GM21717 (cell line): ENCODE data around the gene IGSF23.

Experiments
- ATAC-seq: cut with Tn5 transposase; IDR thresholded peaks from one replicate; pipeline ENCODE4 v1.9.1; 2021; ENCODE audit warnings: mild to moderate bottlenecking, moderate library complexity; ENCODE audit not compliant: unreplicated experiment

Gene IGSF23

GRCh38 chr19:44637390-44637764 lies 24.0 kb downstream of the IGSF23 start:
- ATAC-seq: no peak

- ATAC-seq: no peak
These were observed 27.2 kb downstream of the IGSF23 start for GRCh38 chr19:44640518-44640917.

GRCh38 chr19:44641501-44642265 lies 28.3 kb downstream of the IGSF23 start:
- no peak for ATAC-seq

- no peak for ATAC-seq
These were observed 29.0 kb downstream of the IGSF23 start for GRCh38 chr19:44642377-44642776.

GRCh38 chr19:44643605-44644401 lies 30.4 kb downstream of the IGSF23 start, which contains the start of gene PVR:
PVR (plus strand) TSS chr19:44643910; CDS start chr19:44644097, 187 bp downstream.
- ATAC-seq: no peak

- no peak for ATAC-seq
These were observed 31.1 kb downstream of the IGSF23 start for GRCh38 chr19:44644402-44645016.

- no peak for ATAC-seq
These were observed 32.2 kb downstream of the IGSF23 start for GRCh38 chr19:44645407-44646048.

- no peak for ATAC-seq
These were observed 32.7 kb downstream of the IGSF23 start for GRCh38 chr19:44646049-44646416.

- no peak for ATAC-seq
These were observed 33.8 kb downstream of the IGSF23 start for GRCh38 chr19:44647144-44647543.

- no peak for ATAC-seq
These were observed 35.4 kb downstream of the IGSF23 start for GRCh38 chr19:44648631-44649251.

GRCh38 chr19:44649578-44650145 lies 36.3 kb downstream of the IGSF23 start:
- ATAC-seq: no peak

- ATAC-seq: no peak
These were observed 40.0 kb downstream of the IGSF23 start for GRCh38 chr19:44653343-44653742.

GRCh38 chr19:44653977-44654774 lies 40.8 kb downstream of the IGSF23 start:
- no peak for ATAC-seq

GRCh38 chr19:44657211-44657921 lies 44.0 kb downstream of the IGSF23 start:
- no peak for ATAC-seq

GRCh38 chr19:44658069-44658733 lies 44.8 kb downstream of the IGSF23 start:
- ATAC-seq: no peak

GRCh38 chr19:44660081-44660480 lies 46.7 kb downstream of the IGSF23 start:
- ATAC-seq: no peak

- no peak for ATAC-seq
These were observed 47.8 kb downstream of the IGSF23 start for GRCh38 chr19:44661205-44661604.

- ATAC-seq: no peak
These were observed 48.5 kb downstream of the IGSF23 start for GRCh38 chr19:44661904-44662303.
